Gastrocnemius medialis (tissue), 4 donors: ENCODE data around the gene ARSI. TPM values are rescaled to one million over a fixed set of nuclear protein-coding genes. Genes with fewer than 3 reads are reported as not detected.

Source experiments
- ATAC-seq, 2 donors: fragments of 150-250 bp; one replicate each; pipeline ENCODE4 v1.9.1; 2016
- DNase-seq, 2 donors: peaks; one replicate each; pipeline ENCODE4 v3.0.0-alpha.2; 2019
- H3K27ac ChIP-seq, 4 donors: fragments of 200-600 bp; sonication (generic); 1 replicate in 1 of 4; 2 replicates in 3 of 4; pipeline ENCODE4 v1.5.1; 2016 to 2018; ENCODE audit warnings: mild to moderate bottlenecking in 2 of 4, moderate library complexity in 1 of 4
- H3K27me3 ChIP-seq, 3 donors: fragments of 200-600 bp; sonication (generic) in 2 of 3; 1 replicate in 1 of 3; 2 replicates in 2 of 3; pipeline versions ENCODE4 v1.5.1 to v1.6.0; 2016 to 2019; ENCODE audit warnings: mild to moderate bottlenecking in 1 of 3, moderate library complexity in 1 of 3
- H3K36me3 ChIP-seq, 2 donors: fragments of 200-600 bp; sonication (generic) in 1 of 2; one replicate each; pipeline ENCODE4 v1.5.1; 2017 to 2018
- H3K4me1 ChIP-seq, 2 donors: fragments of 200-600 bp; sonication (generic) in 1 of 2; one replicate each; pipeline ENCODE4 v1.5.1; 2016 to 2017; ENCODE audit warnings: mild to moderate bottlenecking in 2 of 2
- H3K4me3 ChIP-seq, 4 donors: fragments of 200-600 bp; sonication (generic) in 3 of 4; 1 replicate in 1 of 4; 2 replicates in 3 of 4; pipeline ENCODE4 v1.5.1; 2016 to 2019; ENCODE audit warnings: mild to moderate bottlenecking in 2 of 4
- H3K9me3 ChIP-seq, 3 donors: fragments of 200-600 bp; sonication (generic) in 2 of 3; 1 replicate in 1 of 3; 2 replicates in 2 of 3; pipeline ENCODE4 v1.5.1; 2016 to 2019
- POLR2A ChIP-seq, 2 donors: fragments of 450-650 bp; IDR thresholded peaks; one replicate each; pipeline ENCODE4 v1.6.1; 2017; ENCODE audit warnings: antibody characterized with exemption in 2 of 2, mild to moderate bottlenecking in 2 of 2, moderate library complexity in 2 of 2
- in situ Hi-C, 4 donors: fragments of 200-750 bp; cut with MboI; loops; one replicate each; pipeline versions ENCODE4 v1.15.0 to v1.8.0; 2017; ENCODE audit warnings: low sequenced_read_pairs in 4 of 4
- intact Hi-C: fragments of 100-400 bp; cut with DNase I; formaldehyde crosslinking; loops from one replicate; pipeline ENCODE4 v1.15.1; 2023; ENCODE audit warnings: low total_unique reads
- total RNA-seq, 4 donors: library from RNA; depleted of rRNA; stranded (reverse); fragments of >200 nt; gene quantifications; one replicate each; pipeline versions ENCODE4 v1.1.0 to v1.2.3, GENCODE V29; 2016
- TF ChIP-seq, protein P1 (sequence below), 5 experiments: fragments of 450-650 bp in 3 of 5; fragments of 200-600 bp in 2 of 5; sonication (generic) in 2 of 5; IDR thresholded peaks in 4 of 5; conservative IDR thresholded peaks in 1 of 5; 1 replicate in 4 of 5; 2 replicates in 1 of 5; pipeline ENCODE4 v1.5.1; 2016 to 2019; ENCODE audit warnings: antibody characterized with exemption in 5 of 5, mild to moderate bottlenecking in 3 of 5, moderate library complexity in 3 of 5

Gene ARSI
- total RNA-seq, 4 donors from 2014 or later: not detected

DNA sequence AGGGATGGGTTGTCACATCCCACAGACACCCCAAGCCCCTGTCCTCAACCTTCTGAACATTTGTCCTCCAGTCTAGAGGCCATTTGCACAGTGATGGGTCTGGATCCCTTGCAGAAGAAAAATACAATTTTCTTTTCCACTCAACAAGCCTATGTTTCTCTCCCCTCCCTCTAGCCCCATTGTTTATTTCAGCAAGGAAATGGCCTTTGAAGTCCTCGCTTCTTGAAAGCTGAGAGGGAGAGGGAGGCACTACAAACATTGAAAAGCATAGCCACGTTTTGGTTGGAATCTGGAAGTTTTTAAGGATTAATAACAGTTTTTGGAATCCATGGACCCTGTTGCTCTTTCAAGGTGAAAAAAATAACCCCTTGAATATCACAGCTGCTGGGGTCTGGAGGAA, 24.0 kb upstream of the ARSI start:
- Histone ChIP-seq H3K27me3 (no peaks in the 10 kb centered on the region), H3K4me1 (peaks cover 0 to 4% of the 10 kb centered on the region in 2 donors), H3K36me3 (no peaks in the 10 kb centered on the region), H3K27ac (no peak overlapping the region), H3K4me3 (no peak overlapping the region), H3K9me3 (no peaks in the 10 kb centered on the region)
- in situ Hi-C loops: no loop called here
- ATAC-seq (no peak), DNase-seq (no peak)
- TF ChIP-seq, protein P1, sequence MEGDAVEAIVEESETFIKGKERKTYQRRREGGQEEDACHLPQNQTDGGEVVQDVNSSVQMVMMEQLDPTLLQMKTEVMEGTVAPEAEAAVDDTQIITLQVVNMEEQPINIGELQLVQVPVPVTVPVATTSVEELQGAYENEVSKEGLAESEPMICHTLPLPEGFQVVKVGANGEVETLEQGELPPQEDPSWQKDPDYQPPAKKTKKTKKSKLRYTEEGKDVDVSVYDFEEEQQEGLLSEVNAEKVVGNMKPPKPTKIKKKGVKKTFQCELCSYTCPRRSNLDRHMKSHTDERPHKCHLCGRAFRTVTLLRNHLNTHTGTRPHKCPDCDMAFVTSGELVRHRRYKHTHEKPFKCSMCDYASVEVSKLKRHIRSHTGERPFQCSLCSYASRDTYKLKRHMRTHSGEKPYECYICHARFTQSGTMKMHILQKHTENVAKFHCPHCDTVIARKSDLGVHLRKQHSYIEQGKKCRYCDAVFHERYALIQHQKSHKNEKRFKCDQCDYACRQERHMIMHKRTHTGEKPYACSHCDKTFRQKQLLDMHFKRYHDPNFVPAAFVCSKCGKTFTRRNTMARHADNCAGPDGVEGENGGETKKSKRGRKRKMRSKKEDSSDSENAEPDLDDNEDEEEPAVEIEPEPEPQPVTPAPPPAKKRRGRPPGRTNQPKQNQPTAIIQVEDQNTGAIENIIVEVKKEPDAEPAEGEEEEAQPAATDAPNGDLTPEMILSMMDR (IDR thresholded peaks at IDR 0.05 in 4 of 5, conservative IDR thresholded peaks at IDR 0.05 in 1 of 5): no peak
- TF ChIP-seq POLR2A (IDR thresholded peaks at IDR 0.05): no peak
- intact Hi-C loops: no loop called here

DNA sequence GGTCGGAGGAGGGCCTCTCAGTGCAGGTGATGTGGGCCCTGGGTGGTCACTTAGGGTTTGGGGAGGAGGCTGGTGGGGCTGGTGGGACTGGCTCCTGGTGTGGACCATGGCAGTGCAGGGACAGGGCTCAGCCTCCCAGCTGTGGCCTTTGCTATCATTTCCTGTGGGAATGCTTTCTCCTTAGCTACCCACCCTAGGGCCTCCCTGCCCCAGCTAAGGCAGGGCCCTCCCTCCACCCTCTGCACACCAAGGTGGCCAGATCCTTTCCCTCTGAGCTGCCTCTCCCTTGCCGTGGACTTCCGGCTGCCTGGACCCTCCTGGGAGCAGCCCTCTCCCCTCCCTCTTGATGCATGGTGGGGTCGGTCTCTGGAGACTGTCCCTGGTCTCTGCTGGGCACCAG, 22.7 kb upstream of the ARSI start:
- in situ Hi-C loops (no loop called here), intact Hi-C loops (no loop called here)
- TF ChIP-seq, protein P1 (IDR thresholded peaks at IDR 0.05 in 4 of 5, conservative IDR thresholded peaks at IDR 0.05 in 1 of 5): no peak
- no peak for TF ChIP-seq POLR2A (IDR thresholded peaks at IDR 0.05)
- Histone ChIP-seq H3K4me3 (no peak overlapping the region), H3K36me3 (no peaks in the 10 kb centered on the region), H3K27me3 (no peaks in the 10 kb centered on the region), H3K27ac (no peak overlapping the region), H3K4me1 (peaks cover 2 to 4% of the 10 kb centered on the region in 2 donors), H3K9me3 (no peaks in the 10 kb centered on the region)
- DNase-seq (no peak), ATAC-seq (no peak)

DNA sequence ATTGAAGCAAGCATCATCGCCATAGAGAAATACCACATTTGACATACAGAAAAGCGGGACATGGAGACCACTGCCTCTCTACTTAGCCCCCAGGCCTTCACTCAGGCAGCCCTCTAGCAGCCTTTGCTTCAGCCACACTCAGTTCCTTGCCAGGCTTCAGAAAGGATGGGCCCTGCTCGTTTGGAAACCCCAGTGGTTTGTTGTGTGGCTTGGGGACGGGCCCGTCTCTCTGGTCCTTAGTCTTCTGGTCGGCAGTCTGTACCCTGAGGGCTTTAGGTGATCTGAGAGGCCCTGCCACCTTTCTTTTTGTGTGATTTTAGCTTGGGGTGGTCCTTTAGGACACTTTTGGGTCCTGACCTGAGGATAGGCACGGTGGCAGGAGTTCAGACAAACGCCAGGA, 21.1 kb upstream of the ARSI start:
- Histone ChIP-seq H3K36me3 (no peaks in the 10 kb centered on the region), H3K27ac (no peak overlapping the region), H3K9me3 (no peaks in the 10 kb centered on the region), H3K27me3 (no peaks in the 10 kb centered on the region), H3K4me1 (peaks cover 0 to 9% of the 10 kb centered on the region in 2 donors), H3K4me3 (no peak overlapping the region)
- in situ Hi-C loops (no loop called here), intact Hi-C loops (no loop called here)
- no peak for DNase-seq
- no peak for TF ChIP-seq POLR2A (IDR thresholded peaks at IDR 0.05)
- no peak for ATAC-seq

DNA sequence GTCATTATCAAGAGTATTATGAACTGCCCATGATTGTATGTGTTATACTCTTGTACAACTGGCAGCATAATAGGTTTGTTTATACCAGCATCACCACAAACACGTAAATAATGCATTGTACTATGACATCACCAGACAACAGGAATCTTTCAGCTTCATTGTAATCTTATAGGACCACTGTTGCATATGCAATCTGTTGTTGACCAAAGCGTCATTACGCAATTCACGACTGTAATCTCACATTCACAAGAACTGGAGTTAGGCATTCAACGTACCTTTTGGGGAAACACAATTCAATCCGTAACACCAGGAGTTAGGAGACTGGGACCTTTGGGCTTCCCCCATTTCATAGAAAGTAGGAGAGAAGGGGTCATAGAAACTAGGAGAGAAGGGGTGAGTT, 20.4 kb upstream of the ARSI start:
- H3K27me3 ChIP-seq: no peaks in the 10 kb centered on the region
- no peak overlapping the region for H3K27ac ChIP-seq
- ATAC-seq (no peak), DNase-seq (no peak)
- peaks cover 0 to 9% of the 10 kb centered on the region in 2 donors for H3K4me1 ChIP-seq
- H3K36me3 ChIP-seq: no peaks in the 10 kb centered on the region
- in situ Hi-C loops: no loop called here
- no peak for TF ChIP-seq POLR2A (IDR thresholded peaks at IDR 0.05)
- TF ChIP-seq, protein P1 (IDR thresholded peaks at IDR 0.05 in 4 of 5, conservative IDR thresholded peaks at IDR 0.05 in 1 of 5): no peak
- no peak overlapping the region for H3K4me3 ChIP-seq
- no peaks in the 10 kb centered on the region for H3K9me3 ChIP-seq
- intact Hi-C loops: no loop called here

DNA sequence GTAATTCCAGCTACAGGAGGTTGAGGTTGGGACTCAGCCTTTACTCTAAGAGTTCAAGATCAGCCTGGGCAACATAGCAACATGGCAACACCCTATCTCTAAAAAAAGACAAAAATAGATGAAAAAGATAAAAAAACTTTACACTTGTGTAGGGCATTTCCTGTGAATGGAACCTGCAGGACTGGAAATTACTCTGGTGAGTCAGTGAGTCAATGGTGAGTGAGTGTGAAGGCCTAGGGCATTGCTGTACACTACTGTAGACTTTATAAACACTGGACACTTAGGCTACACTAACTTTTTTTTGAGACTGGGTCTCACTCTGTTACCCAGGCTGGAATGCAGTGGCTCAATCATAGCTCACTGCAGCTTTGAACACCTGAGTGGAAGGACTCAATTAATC, 19.5 kb upstream of the ARSI start:
- Histone ChIP-seq H3K4me1 (peaks cover 0 to 9% of the 10 kb centered on the region in 2 donors), H3K9me3 (no peaks in the 10 kb centered on the region), H3K27me3 (no peaks in the 10 kb centered on the region), H3K36me3 (no peaks in the 10 kb centered on the region), H3K27ac (no peak overlapping the region), H3K4me3 (no peak overlapping the region)
- TF ChIP-seq, protein P1 (IDR thresholded peaks at IDR 0.05 in 4 of 5, conservative IDR thresholded peaks at IDR 0.05 in 1 of 5): no peak
- TF ChIP-seq POLR2A (IDR thresholded peaks at IDR 0.05): no peak
- intact Hi-C loops (no loop called here), in situ Hi-C loops (no loop called here)
- ATAC-seq (no peak), DNase-seq (no peak)
